Gastroesophageal sphincter (tissue), 3 donors: ENCODE measurements around the gene VSTM2L.

Source experiments
- CTCF ChIP-seq, 4 experiments: fragments of 200-600 bp in 2 of 4; fragments of 450-650 bp in 2 of 4; sonication (generic) in 1 of 4; IDR thresholded peaks; one replicate each; pipeline ENCODE4 v1.5.1; 2017 to 2019; ENCODE audit warnings: antibody characterized with exemption in 4 of 4, mild to moderate bottlenecking in 2 of 4, moderate library complexity in 2 of 4
- EP300 ChIP-seq: sonication (generic); formaldehyde crosslinking; IDR thresholded peaks from one replicate; pipeline ENCODE4 v1.6.1; 2017; ENCODE audit warnings: antibody characterized with exemption, mild to moderate bottlenecking
- POLR2A ChIP-seq, 2 donors: fragments of 450-650 bp; IDR thresholded peaks; one replicate each; pipeline ENCODE4 v1.6.1; 2017; ENCODE audit warnings: antibody characterized with exemption in 2 of 2, mild to moderate bottlenecking in 2 of 2, moderate library complexity in 1 of 2
- POLR2AphosphoS5 ChIP-seq: sonication (generic); formaldehyde crosslinking; IDR thresholded peaks from one replicate; pipeline ENCODE4 v1.6.1; 2017; ENCODE audit warnings: antibody characterized with exemption

GRCh38 chr20:37980876-37981275 is 77.9 kb downstream of the VSTM2L start:
- TF ChIP-seq POLR2AphosphoS5 (no peak), CTCF (IDR thresholded peaks at IDR 0.05) (no peak), POLR2A (IDR thresholded peaks at IDR 0.05) (no peak), EP300 (no peak)
